GM19395 (cell line): ENCODE measurements around the gene ALCAM.

Experiments used
- ATAC-seq: cut with Tn5 transposase; IDR thresholded peaks from one replicate; pipeline ENCODE4 v1.9.1; 2021; ENCODE audit warnings: mild to moderate bottlenecking, moderate library complexity; ENCODE audit not compliant: unreplicated experiment

Gene ALCAM

GRCh38 chr3:105618556-105618955 is 251.8 kb downstream of the ALCAM start:
- ATAC-seq: no peak

- no peak for ATAC-seq
Observed at GRCh38 chr3:105619651-105620050, 252.9 kb downstream of the ALCAM start.

GRCh38 chr3:105620236-105620635 is 253.5 kb downstream of the ALCAM start:
- no peak for ATAC-seq

- no peak for ATAC-seq
Observed at GRCh38 chr3:105622169-105622568, 255.5 kb downstream of the ALCAM start.
